ENCODE measurements around the gene CYP26C1. TPM values are rescaled to one million over a fixed set of nuclear protein-coding genes. Genes with fewer than 3 reads are reported as not detected.

Gene CYP26C1
- total and polyA plus RNA-seq, 9 of the 15 experiments (the other 6 are each of a cell fraction or from before 2014, with no cell fraction given): 0.07 to 0.09 (median 0.07) TPM; not detected in 6

- no peak for TF ChIP-seq ZNF407 (IDR thresholded peaks at IDR 0.05; ENCODE audit: low read depth)
- TF ChIP-seq, protein P1, sequence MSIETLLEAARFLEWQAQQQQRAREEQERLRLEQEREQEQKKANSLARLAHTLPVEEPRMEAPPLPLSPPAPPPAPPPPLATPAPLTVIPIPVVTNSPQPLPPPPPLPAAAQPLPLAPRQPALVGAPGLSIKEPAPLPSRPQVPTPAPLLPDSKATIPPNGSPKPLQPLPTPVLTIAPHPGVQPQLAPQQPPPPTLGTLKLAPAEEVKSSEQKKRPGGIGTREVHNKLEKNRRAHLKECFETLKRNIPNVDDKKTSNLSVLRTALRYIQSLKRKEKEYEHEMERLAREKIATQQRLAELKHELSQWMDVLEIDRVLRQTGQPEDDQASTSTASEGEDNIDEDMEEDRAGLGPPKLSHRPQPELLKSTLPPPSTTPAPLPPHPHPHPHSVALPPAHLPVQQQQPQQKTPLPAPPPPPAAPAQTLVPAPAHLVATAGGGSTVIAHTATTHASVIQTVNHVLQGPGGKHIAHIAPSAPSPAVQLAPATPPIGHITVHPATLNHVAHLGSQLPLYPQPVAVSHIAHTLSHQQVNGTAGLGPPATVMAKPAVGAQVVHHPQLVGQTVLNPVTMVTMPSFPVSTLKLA (conservative IDR thresholded peaks at IDR 0.05): no peak
- no peak for TF ChIP-seq CREB5 (CRISPR knock-in tag; IDR thresholded peaks at IDR 0.05)
- TF ChIP-seq, protein P2, sequence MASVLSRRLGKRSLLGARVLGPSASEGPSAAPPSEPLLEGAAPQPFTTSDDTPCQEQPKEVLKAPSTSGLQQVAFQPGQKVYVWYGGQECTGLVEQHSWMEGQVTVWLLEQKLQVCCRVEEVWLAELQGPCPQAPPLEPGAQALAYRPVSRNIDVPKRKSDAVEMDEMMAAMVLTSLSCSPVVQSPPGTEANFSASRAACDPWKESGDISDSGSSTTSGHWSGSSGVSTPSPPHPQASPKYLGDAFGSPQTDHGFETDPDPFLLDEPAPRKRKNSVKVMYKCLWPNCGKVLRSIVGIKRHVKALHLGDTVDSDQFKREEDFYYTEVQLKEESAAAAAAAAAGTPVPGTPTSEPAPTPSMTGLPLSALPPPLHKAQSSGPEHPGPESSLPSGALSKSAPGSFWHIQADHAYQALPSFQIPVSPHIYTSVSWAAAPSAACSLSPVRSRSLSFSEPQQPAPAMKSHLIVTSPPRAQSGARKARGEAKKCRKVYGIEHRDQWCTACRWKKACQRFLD (CRISPR knock-in tag; IDR thresholded peaks at IDR 0.05): no peak
- TF ChIP-seq EP400 (IDR thresholded peaks at IDR 0.05): no peak
- TF ChIP-seq SRSF3 (IDR thresholded peaks at IDR 0.05; ENCODE audit: insufficient read depth, low read length): no peak
- TF ChIP-seq CBX1 (IDR thresholded peaks at IDR 0.05; ENCODE audit: low read depth): no peak
These were observed 20.9 kb upstream of the CYP26C1 start (continued) for GRCh38 chr10:93039721-93040120.

All from K562 (cell line).